HEK293T (cell line): Measurements from ENCODE around the gene KDELR1.
A peak's percentile ranks its signal among the peaks of the same experiment; 100 is the strongest.

Experiments used
- CTCF ChIA-PET: fragments of 350-600 bp; formaldehyde crosslinking; extraction: SDS; loops from one replicate; lab custom pipeline; 2021; ENCODE audit warnings: antibody characterized with exemption, inconsistent platforms; lab: Yijun Ruan, JAX
- POLR2A ChIA-PET: fragments of 350-600 bp; formaldehyde crosslinking; extraction: SDS; loops from one replicate; lab custom pipeline; 2020; ENCODE audit warnings: antibody characterized with exemption, inconsistent platforms; lab: Yijun Ruan, JAX
- DNase-seq: peaks from one replicate; pipeline ENCODE4 v3.0.0; 2012; ENCODE audit warnings: mixed read lengths; ENCODE audit errors: extremely low spot score
- ARNT ChIP-seq: fragments of 450-650 bp; IDR thresholded peaks from 2 replicates; pipeline ENCODE4 v1.6.1; 2017; ENCODE audit warnings: mild to moderate bottlenecking
- BHLHE40 ChIP-seq: fragments of 450-650 bp; IDR thresholded peaks from 2 replicates; pipeline ENCODE4 v1.6.1; 2016; ENCODE audit warnings: mild to moderate bottlenecking, moderate library complexity, borderline replicate concordance
- CTBP1 ChIP-seq: fragments of 450-650 bp; IDR thresholded peaks from 2 replicates; pipeline ENCODE4 v1.6.1; 2016; ENCODE audit warnings: borderline replicate concordance
- ELF4 ChIP-seq: fragments of 450-650 bp; IDR thresholded peaks from 2 replicates; pipeline ENCODE4 v1.6.1; 2017; ENCODE audit warnings: antibody characterized with exemption
- FOXA1 ChIP-seq: fragments of 450-650 bp; IDR thresholded peaks from 2 replicates; pipeline ENCODE4 v1.6.1; 2016; ENCODE audit warnings: mild to moderate bottlenecking
- FOXK2 ChIP-seq: fragments of 450-650 bp; IDR thresholded peaks from 2 replicates; pipeline ENCODE4 v1.6.1; 2016; ENCODE audit warnings: mild to moderate bottlenecking
- FOXM1 ChIP-seq: fragments of 450-650 bp; IDR thresholded peaks from 2 replicates; pipeline ENCODE4 v1.6.1; 2017; ENCODE audit warnings: mild to moderate bottlenecking, borderline replicate concordance
- HDGF ChIP-seq: fragments of 450-650 bp; IDR thresholded peaks from 2 replicates; pipeline ENCODE4 v1.6.1; 2017; ENCODE audit warnings: antibody characterized with exemption, borderline replicate concordance
- L3MBTL2 ChIP-seq: fragments of 450-650 bp; conservative IDR thresholded peaks from 2 replicates; pipeline ENCODE4 v1.6.1; 2016; ENCODE audit warnings: mild to moderate bottlenecking
- LEF1 ChIP-seq: fragments of 450-650 bp; IDR thresholded peaks from 2 replicates; pipeline ENCODE4 v1.6.1; 2017; ENCODE audit warnings: mild to moderate bottlenecking, borderline replicate concordance
- NFRKB ChIP-seq: fragments of 450-650 bp; IDR thresholded peaks from 2 replicates; pipeline ENCODE4 v1.6.1; 2016; ENCODE audit warnings: mild to moderate bottlenecking, moderate library complexity
- PKNOX1 ChIP-seq: fragments of 450-650 bp; IDR thresholded peaks from 2 replicates; pipeline ENCODE4 v1.6.1; 2016
- SP1 ChIP-seq: fragments of 450-650 bp; IDR thresholded peaks from 2 replicates; pipeline ENCODE4 v1.6.1; 2017
- SUZ12 ChIP-seq: fragments of 450-650 bp; IDR thresholded peaks from 2 replicates; pipeline ENCODE4 v1.6.1; 2016; ENCODE audit warnings: mild to moderate bottlenecking
- TARDBP ChIP-seq: fragments of 450-650 bp; IDR thresholded peaks from 2 replicates; pipeline ENCODE4 v1.6.1; 2016
- ZNF384 ChIP-seq: fragments of 450-650 bp; IDR thresholded peaks from 2 replicates; pipeline ENCODE4 v1.6.1; 2016

The KDELR1 gene

GRCh38 chr19:48396016-48396823, 4.9 kb upstream of the KDELR1 start:
- CTCF ChIA-PET = no interaction called here
- POLR2A ChIA-PET = interaction anchor here (0.9 kb wide), 1 partner anchor 49 kb away, joined by 3 read pairs; the partner anchor contains the start of gene GRWD1
- DNase-seq = no peak
- TF ChIP-seq SP1 = no peak

GRCh38 chr19:48395499-48395898, 4.1 kb upstream of the KDELR1 start:
- POLR2A ChIA-PET = interaction anchor here (0.9 kb wide), 1 partner anchor 50 kb away, joined by 3 read pairs; the partner anchor contains the start of gene GRWD1
- CTCF ChIA-PET = interaction anchor here (0.7 kb wide), 1 partner anchor 57 kb away, joined by 5 read pairs; no protein-coding TSS in a partner anchor
- DNase-seq = no peak

GRCh38 chr19:48395170-48395455, 3.8 kb upstream of the KDELR1 start:
- CTCF ChIA-PET = interaction anchor here (0.7 kb wide), 1 partner anchor 56 kb away, joined by 5 read pairs; no protein-coding TSS in a partner anchor
- POLR2A ChIA-PET = interaction anchor here (1.2 kb wide), 1 partner anchor 12 kb away, joined by 3 read pairs; no protein-coding TSS in a partner anchor
- DNase-seq = no peak
- TF ChIP-seq ZNF384 (no peak), PKNOX1 (no peak), CTBP1 (no peak), FOXM1 (no peak), SP1 (no peak), L3MBTL2 (no peak), NFRKB (no peak), FOXA1 (no peak), TARDBP (no peak), ELF4 (no peak), BHLHE40 (no peak), SUZ12 (no peak), LEF1 (no peak)

More at GRCh38 chr19:48395499-48395898, 4.1 kb upstream of the KDELR1 start:
- TF ChIP-seq TARDBP (no peak), SUZ12 (no peak), SP1 (no peak), LEF1 (no peak), FOXK2 (no peak), L3MBTL2 (no peak), PKNOX1 (no peak), FOXA1 (no peak), ARNT (no peak), NFRKB (no peak), ZNF384 (no peak), HDGF (no peak), ELF4 (no peak)

- DNase-seq = no peak
- ChIA-PET POLR2A (interaction anchor here (1.0 to 1.5 kb wide), 3 partner anchors 13 to 54 kb away, joined by 3 to 7 read pairs (median 3); partner anchors contain the start of gene GRWD1), CTCF (no interaction called here)
- TF ChIP-seq BHLHE40 = no peak
- no peak for TF ChIP-seq FOXA1
These were observed 3.2 kb upstream of the KDELR1 start for GRCh38 chr19:48394331-48395169.

- POLR2A ChIA-PET = interaction anchor here (0.6 to 1.5 kb wide), 5 partner anchors 13 to 55 kb away, joined by 3 to 7 read pairs (median 3); partner anchors contain the start of gene GRWD1
These were observed 2.4 kb upstream of the KDELR1 start, which contains the start of gene GRIN2D for GRCh38 chr19:48393559-48394330. Gene GRIN2D (plus strand): TSS chr19:48393668. CDS start chr19:48398393, 4,725 bp downstream.

More at GRCh38 chr19:48393559-48394330, 2.4 kb upstream of the KDELR1 start, which contains the start of gene GRIN2D:
- DNase-seq = peak; percentile 46
- CTCF ChIA-PET = interaction anchor here (1.0 kb wide), 1 partner anchor 10 kb away, joined by 3 read pairs; no protein-coding TSS in a partner anchor
- TF ChIP-seq BHLHE40 (no peak), ZNF384 (no peak), HDGF (no peak), L3MBTL2 (no peak), PKNOX1 (no peak), TARDBP (no peak), SUZ12 (no peak), ARNT (no peak), ELF4 (no peak), SP1 (no peak), FOXM1 (no peak), CTBP1 (no peak)
